Tibial nerve (tissue), 4 donors: Measurements from ENCODE around the gene SIAH2.

Experiments used
- EP300 ChIP-seq, 2 donors: sonication (generic); formaldehyde crosslinking; IDR thresholded peaks; one replicate each; pipeline ENCODE4 v1.6.1; 2017; ENCODE audit warnings: antibody characterized with exemption in 2 of 2, mild to moderate bottlenecking in 1 of 2
- POLR2A ChIP-seq, 2 donors: fragments of 450-650 bp; IDR thresholded peaks; one replicate each; pipeline ENCODE4 v1.6.1; 2017; ENCODE audit warnings: antibody characterized with exemption in 2 of 2, mild to moderate bottlenecking in 2 of 2, moderate library complexity in 2 of 2
- TF ChIP-seq, protein P1 (sequence below), 5 experiments: fragments of 200-600 bp in 3 of 5; fragments of 450-650 bp in 2 of 5; sonication (generic) in 3 of 5; IDR thresholded peaks; one replicate each; pipeline ENCODE4 v1.5.1; 2016 to 2019; ENCODE audit warnings: antibody characterized with exemption in 5 of 5, mild to moderate bottlenecking in 3 of 5, moderate library complexity in 2 of 5

GRCh38 chr3:150747886-150748683, 14.9 kb downstream of the SIAH2 start:
- TF ChIP-seq, protein P1, sequence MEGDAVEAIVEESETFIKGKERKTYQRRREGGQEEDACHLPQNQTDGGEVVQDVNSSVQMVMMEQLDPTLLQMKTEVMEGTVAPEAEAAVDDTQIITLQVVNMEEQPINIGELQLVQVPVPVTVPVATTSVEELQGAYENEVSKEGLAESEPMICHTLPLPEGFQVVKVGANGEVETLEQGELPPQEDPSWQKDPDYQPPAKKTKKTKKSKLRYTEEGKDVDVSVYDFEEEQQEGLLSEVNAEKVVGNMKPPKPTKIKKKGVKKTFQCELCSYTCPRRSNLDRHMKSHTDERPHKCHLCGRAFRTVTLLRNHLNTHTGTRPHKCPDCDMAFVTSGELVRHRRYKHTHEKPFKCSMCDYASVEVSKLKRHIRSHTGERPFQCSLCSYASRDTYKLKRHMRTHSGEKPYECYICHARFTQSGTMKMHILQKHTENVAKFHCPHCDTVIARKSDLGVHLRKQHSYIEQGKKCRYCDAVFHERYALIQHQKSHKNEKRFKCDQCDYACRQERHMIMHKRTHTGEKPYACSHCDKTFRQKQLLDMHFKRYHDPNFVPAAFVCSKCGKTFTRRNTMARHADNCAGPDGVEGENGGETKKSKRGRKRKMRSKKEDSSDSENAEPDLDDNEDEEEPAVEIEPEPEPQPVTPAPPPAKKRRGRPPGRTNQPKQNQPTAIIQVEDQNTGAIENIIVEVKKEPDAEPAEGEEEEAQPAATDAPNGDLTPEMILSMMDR (IDR thresholded peaks at IDR 0.05) = no peak
- TF ChIP-seq POLR2A (IDR thresholded peaks at IDR 0.05) (no peak), EP300 (IDR thresholded peaks at IDR 0.05) (peak in 1 of 2 donors; percentile 29)
